ENCODE data around the gene FOXO3.

- TF ChIP-seq CTCF (IDR thresholded peaks at IDR 0.05) = no peak
- TF ChIP-seq POLR2A (IDR thresholded peaks at IDR 0.05) = no peak
Observed at GRCh38 chr6:108531332-108531731, 29.4 kb upstream of the FOXO3 start.

Measured in lower leg skin (tissue), 3 donors.